IMR-90 (cell line): ENCODE measurements around the gene SLC12A7. TPM values are rescaled to one million over a fixed set of nuclear protein-coding genes. Genes with fewer than 3 reads are reported as not detected.

Source experiments
- ATAC-seq: fragments of 200-7000 bp; cut with Tn5 transposase; 2 replicates; pipeline ENCODE4 v1.9.1; 2020; ENCODE audit warnings: low read depth, mild to moderate bottlenecking, moderate library complexity
- BruUV-seq: library from RNA; stranded (reverse); fragments of 400-500 nt; replicated peaks from 2 replicates; lab custom pipeline; 2021; lab: Mats Ljungman, UMichigan
- CTCF ChIA-PET: fragments of 300-600 bp; formaldehyde crosslinking; extraction: SDS; loops from one replicate; lab custom pipeline; 2021; ENCODE audit warnings: antibody characterized with exemption; lab: Yijun Ruan, JAX
- POLR2A ChIA-PET: fragments of 300-600 bp; sonication (Branson Sonifier 250); formaldehyde crosslinking; loops from one replicate; lab custom pipeline; 2022; ENCODE audit warnings: antibody characterized with exemption; ENCODE audit not compliant: unreplicated experiment; lab: Charles Lee
- DNase-seq: peaks from one replicate; pipeline ENCODE4 v3.0.0; 2013
- H2AFZ ChIP-seq: replicated peaks from 2 replicates; pipeline ENCODE3; 2013; ENCODE audit warnings: low read length, mild to moderate bottlenecking; ENCODE audit not compliant: poor library complexity
- H2AK5ac ChIP-seq: 2 replicates; pipeline ENCODE4 v1.6.1; 2013; ENCODE audit warnings: low read depth, low read length, inconsistent platforms
- H2AK9ac ChIP-seq: replicated peaks from 2 replicates; pipeline ENCODE3; 2013; ENCODE audit warnings: mild to moderate bottlenecking, low read depth, low read length, moderate library complexity; ENCODE audit not compliant: poor library complexity
- H2BK120ac ChIP-seq: 2 replicates; pipeline ENCODE4 v1.6.1; 2013; ENCODE audit warnings: low read depth, low read length, inconsistent platforms
- H2BK15ac ChIP-seq: 3 replicates; pipeline ENCODE4 v1.6.1; 2013; ENCODE audit warnings: low read depth, low read length, inconsistent platforms
- H2BK20ac ChIP-seq: 2 replicates; pipeline ENCODE4 v1.6.1; 2013; ENCODE audit warnings: low read depth, mild to moderate bottlenecking, inconsistent platforms, low read length, moderate library complexity
- H2BK5ac ChIP-seq: 2 replicates; pipeline ENCODE4 v1.6.1; 2013; ENCODE audit warnings: mild to moderate bottlenecking, low read depth, low read length, inconsistent platforms; ENCODE audit not compliant: poor library complexity, severe bottlenecking
- H3K14ac ChIP-seq: replicated peaks from 2 replicates; pipeline ENCODE4 v1.6.1; 2013; ENCODE audit warnings: low read depth, low read length, inconsistent platforms
- H3K18ac ChIP-seq: 2 replicates; pipeline ENCODE4 v1.6.1; 2013; ENCODE audit warnings: low read depth, low read length, control low read depth
- H3K23ac ChIP-seq: 2 replicates; pipeline ENCODE4 v1.6.1; 2013; ENCODE audit warnings: low read depth, low read length, inconsistent platforms
- H3K27ac ChIP-seq: 2 replicates; pipeline ENCODE4 v1.5.1; 2013; ENCODE audit warnings: mild to moderate bottlenecking, control low read depth, low read length; ENCODE audit not compliant: insufficient read depth
- H3K27me3 ChIP-seq: 2 replicates; pipeline ENCODE4 v1.6.1; 2013; ENCODE audit warnings: low read length; ENCODE audit not compliant: control insufficient read depth, insufficient read depth
- H3K36me3 ChIP-seq: 2 replicates; pipeline ENCODE4 v1.6.1; 2013; ENCODE audit warnings: low read length, mixed read lengths; ENCODE audit not compliant: control insufficient read depth, insufficient read depth
- H3K4ac ChIP-seq: 2 replicates; pipeline ENCODE4 v1.6.1; 2013; ENCODE audit warnings: low read depth, low read length, inconsistent platforms
- H3K4me1 ChIP-seq: 2 replicates; pipeline ENCODE4 v1.6.1; 2013; ENCODE audit warnings: low read length, mixed read lengths; ENCODE audit not compliant: control insufficient read depth, insufficient read depth
- H3K4me2 ChIP-seq: 2 replicates; pipeline ENCODE4 v1.6.1; 2013; ENCODE audit warnings: low read depth, mild to moderate bottlenecking, control low read depth, low read length, moderate library complexity
- H3K4me3 ChIP-seq: 2 replicates; pipeline ENCODE4 v1.5.1; 2013; ENCODE audit warnings: low read depth, mild to moderate bottlenecking, control low read depth, low read length, moderate library complexity; ENCODE audit not compliant: insufficient read depth
- H3K56ac ChIP-seq: 2 replicates; pipeline ENCODE4 v1.6.1; 2013; ENCODE audit warnings: low read length, inconsistent platforms; ENCODE audit not compliant: insufficient read depth; ENCODE audit errors: extremely low read depth
- H3K79me1 ChIP-seq, 2 experiments: 2 replicates each; pipeline ENCODE4 v1.6.1; 2013; ENCODE audit warnings: low read length in 2 of 2, inconsistent platforms in 1 of 2, low read depth in 1 of 2
- H3K9ac ChIP-seq: 2 replicates; pipeline ENCODE4 v1.6.1; 2013; ENCODE audit warnings: low read depth, low read length, control low read depth
- H3K9me1 ChIP-seq: 2 replicates; pipeline ENCODE4 v1.6.1; 2013; ENCODE audit warnings: low read length, inconsistent platforms; ENCODE audit not compliant: insufficient read depth
- H3K9me3 ChIP-seq: 2 replicates; pipeline ENCODE4 v1.6.1; 2013; ENCODE audit warnings: low read length; ENCODE audit not compliant: control insufficient read depth, insufficient read depth
- H4K20me1 ChIP-seq: 2 replicates; pipeline ENCODE4 v1.6.1; 2013; ENCODE audit warnings: low read length, inconsistent platforms; ENCODE audit not compliant: insufficient read depth
- H4K5ac ChIP-seq: 2 replicates; pipeline ENCODE4 v1.6.1; 2013; ENCODE audit warnings: mild to moderate bottlenecking, low read depth, low read length, control low read depth
- H4K8ac ChIP-seq, 2 experiments: 2 replicates each; pipeline ENCODE4 v1.6.1; 2013; ENCODE audit warnings: low read depth in 2 of 2, low read length in 2 of 2, control low read depth in 1 of 2, inconsistent platforms in 1 of 2
- H4K91ac ChIP-seq: 2 replicates; pipeline ENCODE4 v1.6.1; 2013; ENCODE audit warnings: low read depth, low read length, inconsistent platforms; ENCODE audit not compliant: insufficient read depth
- RAD21 ChIP-seq: IDR thresholded peaks from 2 replicates; pipeline ENCODE4 v1.6.1; 2012; ENCODE audit warnings: low read length, improper control_type of control experiment
- WGBS, 2 experiments: methylation state at CpG; one replicate each; pipeline versions ENCODE4 v1.1.5 to v1.1.7; 2013; ENCODE audit warnings: missing lambda C conversion rate in 2 of 2; ENCODE audit not compliant: insufficient read length in 1 of 2; ENCODE audit errors: extremely low coverage in 2 of 2; 5-methylcytosine and 5-hydroxymethylcytosine counted together
- dilution Hi-C: fragments of 300-500 bp; cut with HindIII; formaldehyde crosslinking; loops from one replicate; pipeline ENCODE4 v1.14.3; 2018; ENCODE audit warnings: low sequenced_read_pairs; ENCODE audit not compliant: unreplicated experiment
- in situ Hi-C: fragments of 300-500 bp; cut with MboI; formaldehyde crosslinking; loops from 3 replicates; pipeline ENCODE4 v1.14.3; 2019; ENCODE audit warnings: low sequenced_read_pairs, inconsistent platforms, mixed read lengths
- intact Hi-C: fragments of 100-400 bp; cut with micrococcal nuclease; formaldehyde crosslinking; loops from 2 replicates; pipeline ENCODE4 v1.10.0; 2022
- polyA plus RNA-seq, 3 experiments: library from polyadenylated mRNA; depleted of rRNA; stranded (reverse); fragments of >200 nt; gene quantifications; 2 replicates each; pipeline ENCODE4 v1.2.3, GENCODE V29; 2012; ENCODE audit warnings: low replicate concordance in 1 of 3
- total RNA-seq: library from RNA; depleted of rRNA; stranded (reverse); fragments of >200 nt; gene quantifications from 2 replicates; pipeline ENCODE4 v1.2.3, GENCODE V29; 2012

The SLC12A7 gene
- total and polyA plus RNA-seq, 2 of the 4 experiments (the other 2 are of a cell fraction), result 3.0 to 6.1 TPM

DNA sequence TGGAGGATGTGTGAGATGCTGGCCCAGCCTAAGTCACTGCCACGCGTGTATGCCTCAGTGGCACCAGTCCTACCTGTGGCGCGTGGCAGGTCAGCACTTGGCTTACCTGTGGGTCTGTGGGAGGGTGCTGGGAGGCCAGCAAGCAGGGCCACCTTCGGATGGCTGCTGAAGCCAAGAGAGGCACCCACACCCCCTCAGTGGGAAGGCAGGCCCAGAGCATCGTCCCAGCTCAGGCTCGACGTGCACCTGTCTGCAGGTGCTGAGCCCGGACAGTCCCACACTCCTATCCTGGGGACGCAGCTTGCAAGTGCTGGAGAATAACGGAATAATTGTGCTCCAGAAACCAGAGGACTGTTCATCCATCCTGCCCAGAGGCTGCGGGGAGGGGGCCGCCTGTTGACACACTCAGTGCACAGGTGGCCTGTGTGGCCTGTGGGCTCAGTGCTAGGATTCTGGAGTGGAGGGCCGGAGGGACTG is 79.3 kb downstream of the SLC12A7 start:
- no peak overlapping the region for H2BK5ac ChIP-seq
- no peak overlapping the region for H3K23ac ChIP-seq
- no peak overlapping the region for H2AFZ ChIP-seq
- H3K4me1 ChIP-seq, result no peaks in the 10 kb centered on the region
- H3K79me1 ChIP-seq, result no peaks in the 10 kb centered on the region
- H4K8ac ChIP-seq, result no peak overlapping the region
- H2AK5ac ChIP-seq, result no peak overlapping the region
- TF ChIP-seq RAD21, result no peak
- H3K18ac ChIP-seq, result no peak overlapping the region
- H3K4ac ChIP-seq, result no peak overlapping the region
- POLR2A ChIA-PET, result no interaction called here
- dilution Hi-C loops (no loop called here), intact Hi-C loops (no loop called here), in situ Hi-C loops (no loop called here)
- no peak for DNase-seq
- no peaks in the 10 kb centered on the region for H3K9me1 ChIP-seq
- no peak overlapping the region for H3K4me3 ChIP-seq
- BruUV-seq, result no TSS peak
- H3K4me2 ChIP-seq, result no peak overlapping the region
- no peaks in the 10 kb centered on the region for H3K9me3 ChIP-seq
- H3K9ac ChIP-seq, result no peak overlapping the region
- no peaks in the 10 kb centered on the region for H3K36me3 ChIP-seq
- H3K27me3 ChIP-seq, result peaks cover 18% of the 10 kb centered on the region
- H3K27ac ChIP-seq, result no peak overlapping the region
- no peak overlapping the region for H3K14ac ChIP-seq
- WGBS, 2 experiments, result 88% methylated on average over 6 of the region's 14 CpGs; no CpG with 5 or more reads in 1 of the 2 experiments
- CTCF ChIA-PET, result no interaction called here
- H2BK15ac ChIP-seq, result no peak overlapping the region
- no peak overlapping the region for H2BK120ac ChIP-seq
- H4K91ac ChIP-seq, result no peak overlapping the region
- no peak overlapping the region for H2AK9ac ChIP-seq
- no peak overlapping the region for H3K56ac ChIP-seq
- H4K20me1 ChIP-seq, result no peaks in the 10 kb centered on the region
- no peak overlapping the region for H2BK20ac ChIP-seq
- ATAC-seq, result no peak
- no peak overlapping the region for H4K5ac ChIP-seq
